GM19025 (cell line): ENCODE results near the gene ZBTB1.
"Not testable (repeated sequence)": the region's sequence is repeated elsewhere in the genome, so short reads cannot be mapped to it uniquely, and the experiment has no call there.

Experiments used
- ATAC-seq: cut with Tn5 transposase; IDR thresholded peaks from one replicate; pipeline ENCODE4 v1.9.1; 2021; ENCODE audit warnings: mild to moderate bottlenecking, low read depth, moderate library complexity; ENCODE audit not compliant: unreplicated experiment

Gene ZBTB1

GRCh38 chr14:64518229-64518628, 13.7 kb downstream of the ZBTB1 start:
- ATAC-seq, result no peak

- no peak for ATAC-seq
Observed at GRCh38 chr14:64520699-64521098, 16.1 kb downstream of the ZBTB1 start.

GRCh38 chr14:64522591-64523355, 18.2 kb downstream of the ZBTB1 start:
- no peak for ATAC-seq

- no peak for ATAC-seq
Observed at GRCh38 chr14:64525354-64525753, 20.8 kb downstream of the ZBTB1 start.

GRCh38 chr14:64531567-64531966, 27.0 kb downstream of the ZBTB1 start:
- ATAC-seq, result no peak

DNA sequence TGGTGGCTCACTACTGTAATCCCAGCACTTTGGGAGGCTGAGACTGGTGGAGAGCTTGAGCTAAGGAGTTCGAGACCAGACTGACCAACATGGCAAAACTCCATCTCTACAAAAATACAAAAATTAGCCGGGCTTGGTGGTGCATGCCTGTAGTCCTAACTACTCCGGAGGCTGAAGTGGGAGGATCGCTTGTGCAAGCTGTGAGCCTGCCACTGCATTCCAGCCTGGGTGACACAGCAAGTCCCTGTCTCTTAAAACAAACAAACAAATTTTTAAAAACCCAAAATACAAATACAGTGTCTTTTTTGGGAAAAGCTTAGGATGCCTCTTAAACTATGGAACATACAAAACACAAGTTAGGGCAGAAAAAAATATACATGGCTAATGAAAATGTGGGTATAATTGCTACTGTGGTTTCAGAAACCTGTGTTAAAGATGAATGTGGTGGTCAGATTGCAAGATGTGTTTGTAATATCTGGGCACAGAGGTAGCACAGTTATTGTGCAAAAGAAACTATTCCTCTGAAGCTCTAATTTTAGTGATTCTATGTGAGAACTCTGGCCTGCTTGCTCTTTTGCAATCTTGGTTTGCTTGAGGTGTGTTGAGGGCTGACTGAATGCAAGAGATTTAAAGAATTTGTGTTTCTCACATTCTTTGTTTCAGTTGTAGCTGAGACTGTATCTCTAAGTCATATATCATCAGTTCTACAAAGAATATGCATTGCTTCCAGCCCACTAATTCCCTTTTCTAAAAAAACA, 32.1 kb downstream of the ZBTB1 start:
- ATAC-seq, result no peak

GRCh38 chr14:64540208-64541202, 35.9 kb downstream of the ZBTB1 start, which contains the start of gene HSPA2:
Gene HSPA2, plus strand, starts transcription at chr14:64540741. Its CDS starts 109 bp downstream, at chr14:64540850.
- ATAC-seq, result peak; percentile 94

DNA sequence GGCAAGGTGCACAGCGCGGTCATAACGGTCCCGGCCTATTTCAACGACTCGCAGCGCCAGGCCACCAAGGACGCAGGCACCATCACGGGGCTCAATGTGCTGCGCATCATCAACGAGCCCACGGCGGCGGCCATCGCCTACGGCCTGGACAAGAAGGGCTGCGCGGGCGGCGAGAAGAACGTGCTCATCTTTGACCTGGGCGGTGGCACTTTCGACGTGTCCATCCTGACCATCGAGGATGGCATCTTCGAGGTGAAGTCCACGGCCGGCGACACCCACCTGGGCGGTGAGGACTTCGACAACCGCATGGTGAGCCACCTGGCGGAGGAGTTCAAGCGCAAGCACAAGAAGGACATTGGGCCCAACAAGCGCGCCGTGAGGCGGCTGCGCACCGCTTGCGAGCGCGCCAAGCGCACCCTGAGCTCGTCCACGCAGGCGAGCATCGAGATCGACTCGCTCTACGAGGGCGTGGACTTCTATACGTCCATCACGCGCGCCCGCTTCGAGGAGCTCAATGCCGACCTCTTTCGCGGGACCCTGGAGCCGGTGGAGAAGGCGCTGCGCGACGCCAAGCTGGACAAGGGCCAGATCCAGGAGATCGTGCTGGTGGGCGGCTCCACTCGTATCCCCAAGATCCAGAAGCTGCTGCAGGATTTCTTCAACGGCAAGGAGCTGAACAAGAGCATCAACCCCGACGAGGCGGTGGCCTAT, 36.8 kb downstream of the ZBTB1 start:
- ATAC-seq, result no peak

DNA sequence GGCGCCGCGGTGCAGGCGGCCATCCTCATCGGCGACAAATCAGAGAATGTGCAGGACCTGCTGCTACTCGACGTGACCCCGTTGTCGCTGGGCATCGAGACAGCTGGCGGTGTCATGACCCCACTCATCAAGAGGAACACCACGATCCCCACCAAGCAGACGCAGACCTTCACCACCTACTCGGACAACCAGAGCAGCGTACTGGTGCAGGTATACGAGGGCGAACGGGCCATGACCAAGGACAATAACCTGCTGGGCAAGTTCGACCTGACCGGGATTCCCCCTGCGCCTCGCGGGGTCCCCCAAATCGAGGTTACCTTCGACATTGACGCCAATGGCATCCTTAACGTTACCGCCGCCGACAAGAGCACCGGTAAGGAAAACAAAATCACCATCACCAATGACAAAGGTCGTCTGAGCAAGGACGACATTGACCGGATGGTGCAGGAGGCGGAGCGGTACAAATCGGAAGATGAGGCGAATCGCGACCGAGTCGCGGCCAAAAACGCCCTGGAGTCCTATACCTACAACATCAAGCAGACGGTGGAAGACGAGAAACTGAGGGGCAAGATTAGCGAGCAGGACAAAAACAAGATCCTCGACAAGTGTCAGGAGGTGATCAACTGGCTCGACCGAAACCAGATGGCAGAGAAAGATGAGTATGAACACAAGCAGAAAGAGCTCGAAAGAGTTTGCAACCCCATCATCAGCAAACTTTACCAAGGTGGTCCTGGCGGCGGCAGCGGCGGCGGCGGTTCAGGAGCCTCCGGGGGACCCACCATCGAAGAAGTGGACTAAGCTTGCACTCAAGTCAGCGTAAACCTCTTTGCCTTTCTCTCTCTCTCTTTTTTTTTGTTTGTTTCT, 37.6 kb downstream of the ZBTB1 start:
- ATAC-seq, result no peak

DNA sequence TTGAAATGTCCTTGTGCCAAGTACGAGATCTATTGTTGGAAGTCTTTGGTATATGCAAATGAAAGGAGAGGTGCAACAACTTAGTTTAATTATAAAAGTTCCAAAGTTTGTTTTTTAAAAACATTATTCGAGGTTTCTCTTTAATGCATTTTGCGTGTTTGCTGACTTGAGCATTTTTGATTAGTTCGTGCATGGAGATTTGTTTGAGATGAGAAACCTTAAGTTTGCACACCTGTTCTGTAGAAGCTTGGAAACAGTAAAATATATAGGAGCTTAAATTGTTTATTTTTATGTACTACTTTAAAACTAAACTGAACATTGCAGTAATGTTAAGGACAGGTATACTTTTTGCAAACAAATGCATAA, 38.2 kb downstream of the ZBTB1 start:
- no peak for ATAC-seq

GRCh38 chr14:64544607-64545312, 40.2 kb downstream of the ZBTB1 start:
- no peak for ATAC-seq

- ATAC-seq, result no peak
Observed at GRCh38 chr14:64549016-64549415, 44.4 kb downstream of the ZBTB1 start.

GRCh38 chr14:64549791-64550620, 45.4 kb downstream of the ZBTB1 start, which contains the start of gene PPP1R36:
Gene PPP1R36, plus strand, starts transcription at chr14:64549961. Its CDS starts 37 bp downstream, at chr14:64549998.
- ATAC-seq, result no peak

- no peak for ATAC-seq
Observed at GRCh38 chr14:64550621-64551333, 46.2 kb downstream of the ZBTB1 start.

- ATAC-seq, result no peak
Observed at GRCh38 chr14:64554556-64554955, 50.0 kb downstream of the ZBTB1 start.

DNA sequence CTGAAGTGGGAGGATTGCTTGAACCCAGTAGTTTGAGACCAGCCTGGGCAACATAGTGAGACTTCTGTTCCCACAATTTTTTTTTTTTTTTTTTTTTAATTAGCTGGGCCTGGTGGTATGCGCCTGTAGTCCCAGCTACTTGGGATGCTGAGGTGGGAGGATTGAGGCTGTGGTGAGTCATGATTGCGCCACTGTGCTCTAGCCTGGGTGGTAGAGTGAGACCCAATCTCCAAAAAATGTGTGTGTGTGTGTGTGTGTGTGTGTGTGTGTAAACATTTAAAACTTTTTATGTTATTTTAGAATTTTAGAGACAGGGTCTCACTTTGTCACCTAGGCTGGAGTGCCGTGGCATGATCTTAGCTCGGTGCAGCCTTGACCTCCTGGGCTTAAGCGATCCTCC, 52.0 kb downstream of the ZBTB1 start:
- no peak for ATAC-seq

DNA sequence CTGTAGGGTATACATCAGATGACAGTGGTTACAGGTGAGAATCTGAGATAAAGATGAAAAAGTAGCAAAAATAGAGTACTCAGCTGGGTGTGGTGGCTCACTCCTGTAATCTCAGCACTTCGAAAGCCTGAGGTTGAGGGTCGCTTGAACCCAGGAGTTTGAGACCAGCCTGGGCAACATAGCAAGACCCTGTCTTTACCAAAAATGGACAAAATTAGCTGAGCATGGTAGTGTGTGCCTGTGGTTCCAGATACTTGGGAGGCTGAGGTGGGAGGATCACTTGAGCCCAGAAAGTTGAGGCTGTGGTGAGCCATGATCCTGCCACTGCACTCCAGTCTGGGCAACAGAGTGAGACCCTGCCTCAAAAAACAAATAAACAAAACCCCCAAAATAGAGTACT, 53.6 kb downstream of the ZBTB1 start:
- not testable (repeated sequence) for ATAC-seq
